Superior temporal gyrus (tissue), 1 donor: Measurements from ENCODE around the gene TIGD1.

Source experiments
- DNase-seq: peaks from one replicate; pipeline ENCODE4 v3.0.0-alpha.2; 2016; ENCODE audit errors: extremely low spot score

Gene TIGD1

DNA sequence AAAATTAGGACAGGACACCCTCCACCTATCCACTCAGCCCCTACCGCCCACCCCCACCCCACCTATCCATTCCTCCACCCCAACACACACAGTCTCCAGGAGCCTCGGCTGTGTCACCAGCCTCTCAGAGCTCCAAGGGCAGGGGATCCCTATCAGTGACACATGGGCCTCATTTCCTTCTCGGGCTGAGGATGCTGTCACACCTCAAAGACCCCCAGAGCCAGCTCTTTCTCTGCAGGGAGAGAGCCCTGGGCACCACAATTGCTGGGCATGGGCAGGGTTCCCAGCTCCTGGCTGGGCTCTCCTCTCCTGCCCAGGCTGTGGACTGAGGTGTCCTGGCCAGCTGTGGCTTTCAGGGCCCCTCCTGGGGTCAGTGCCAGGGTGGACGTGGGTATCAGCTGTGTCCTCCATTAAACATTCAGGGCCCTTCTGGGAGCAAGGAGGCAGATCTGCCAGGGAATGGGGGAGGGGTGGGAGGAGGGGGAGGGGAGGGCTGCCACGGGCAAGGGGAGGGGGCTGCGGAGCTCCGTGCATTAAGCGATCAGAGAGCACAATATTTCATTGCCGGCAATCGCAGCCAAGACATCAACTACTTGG lies 48.5 kb downstream of the TIGD1 start:
- DNase-seq = no peak

DNA sequence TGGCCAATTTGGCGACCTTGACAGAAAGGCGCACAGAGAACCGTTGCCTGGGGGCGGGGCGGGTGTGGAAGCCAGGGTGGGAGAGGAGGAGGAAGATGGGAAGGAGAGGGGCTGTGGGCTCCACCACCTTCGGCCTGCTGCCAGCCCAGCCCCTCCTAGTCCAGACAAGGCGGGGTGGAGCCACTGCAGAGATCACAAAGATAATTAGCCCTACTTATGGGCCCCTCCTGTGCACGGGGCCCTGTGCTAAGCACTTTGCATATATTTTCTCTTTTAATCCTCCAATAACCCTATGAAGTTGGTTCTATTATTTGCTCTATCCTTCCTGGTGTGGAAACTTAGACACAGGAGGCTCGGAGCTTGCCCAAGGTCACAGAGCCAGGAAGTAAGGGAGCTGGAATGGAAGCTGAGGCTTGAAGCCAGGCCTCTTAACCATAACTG lies 49.0 kb downstream of the TIGD1 start:
- DNase-seq = no peak

DNA sequence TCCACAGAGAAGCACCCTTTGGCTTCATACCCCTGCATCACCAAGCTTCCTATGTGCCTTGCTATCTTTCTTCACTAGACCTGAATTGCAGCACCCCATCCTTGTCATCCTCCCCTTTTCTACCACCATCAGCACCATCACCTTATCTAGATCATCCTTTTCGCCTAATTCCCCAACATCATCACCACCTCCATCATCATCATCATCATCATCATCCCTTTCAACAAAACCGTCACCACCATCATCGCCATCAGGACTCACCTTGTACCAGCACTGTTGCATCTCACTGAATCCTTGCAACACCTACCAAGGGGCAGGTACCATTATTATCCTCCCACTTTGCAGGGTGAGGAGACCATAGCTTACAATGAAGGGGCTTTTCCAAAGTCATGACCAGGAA lies 51.9 kb downstream of the TIGD1 start:
- no peak for DNase-seq
